Measurements from ENCODE around the gene SORL1.

The SORL1 gene

DNA sequence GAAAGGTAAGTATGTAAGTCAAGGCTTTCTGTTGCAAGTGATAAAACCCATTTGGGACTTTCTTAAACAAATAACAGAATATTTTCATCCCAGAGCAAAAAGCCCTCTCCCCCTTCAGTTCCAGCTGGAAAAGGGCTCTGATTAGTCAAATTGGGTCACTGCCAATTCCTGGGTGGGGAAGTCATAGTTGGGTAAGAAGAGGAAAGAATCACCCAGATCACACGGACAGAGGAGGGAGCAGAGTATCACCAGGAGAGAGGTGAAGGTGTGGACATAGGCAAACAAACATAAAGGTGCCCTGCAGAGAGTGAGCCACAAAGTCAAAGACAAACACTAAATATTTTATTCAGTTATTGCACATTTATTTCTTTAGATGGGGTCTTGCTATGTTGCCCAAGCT is 36.3 kb upstream of the SORL1 start:
- TF ChIP-seq, protein P1, sequence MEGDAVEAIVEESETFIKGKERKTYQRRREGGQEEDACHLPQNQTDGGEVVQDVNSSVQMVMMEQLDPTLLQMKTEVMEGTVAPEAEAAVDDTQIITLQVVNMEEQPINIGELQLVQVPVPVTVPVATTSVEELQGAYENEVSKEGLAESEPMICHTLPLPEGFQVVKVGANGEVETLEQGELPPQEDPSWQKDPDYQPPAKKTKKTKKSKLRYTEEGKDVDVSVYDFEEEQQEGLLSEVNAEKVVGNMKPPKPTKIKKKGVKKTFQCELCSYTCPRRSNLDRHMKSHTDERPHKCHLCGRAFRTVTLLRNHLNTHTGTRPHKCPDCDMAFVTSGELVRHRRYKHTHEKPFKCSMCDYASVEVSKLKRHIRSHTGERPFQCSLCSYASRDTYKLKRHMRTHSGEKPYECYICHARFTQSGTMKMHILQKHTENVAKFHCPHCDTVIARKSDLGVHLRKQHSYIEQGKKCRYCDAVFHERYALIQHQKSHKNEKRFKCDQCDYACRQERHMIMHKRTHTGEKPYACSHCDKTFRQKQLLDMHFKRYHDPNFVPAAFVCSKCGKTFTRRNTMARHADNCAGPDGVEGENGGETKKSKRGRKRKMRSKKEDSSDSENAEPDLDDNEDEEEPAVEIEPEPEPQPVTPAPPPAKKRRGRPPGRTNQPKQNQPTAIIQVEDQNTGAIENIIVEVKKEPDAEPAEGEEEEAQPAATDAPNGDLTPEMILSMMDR (IDR thresholded peaks at IDR 0.05) = no peak

DNA sequence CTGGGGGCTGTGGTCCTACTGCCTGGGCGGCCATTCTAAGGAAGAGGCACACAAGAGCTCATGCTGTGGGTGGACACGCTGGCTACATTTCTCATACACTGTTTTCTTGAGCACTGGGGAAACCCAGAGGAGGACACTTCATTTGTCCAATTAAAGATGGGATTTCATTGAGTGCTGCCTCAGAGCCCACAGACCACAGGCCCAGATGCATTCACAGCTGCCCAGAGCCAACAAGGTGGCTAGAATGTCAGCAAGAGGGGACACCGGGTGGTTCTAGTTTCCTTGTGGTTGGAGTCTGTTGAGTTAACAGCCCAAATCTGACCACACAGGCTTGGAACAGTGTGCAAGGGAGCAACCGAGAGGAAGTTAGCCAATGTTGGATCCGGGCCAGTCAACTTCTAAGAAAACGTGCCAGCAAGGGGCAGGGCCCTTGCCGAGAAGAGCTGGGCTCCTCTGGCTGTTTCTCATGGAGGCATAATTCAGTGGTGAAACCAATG is 35.0 kb upstream of the SORL1 start:
- TF ChIP-seq, protein P1 (IDR thresholded peaks at IDR 0.05) = no peak

DNA sequence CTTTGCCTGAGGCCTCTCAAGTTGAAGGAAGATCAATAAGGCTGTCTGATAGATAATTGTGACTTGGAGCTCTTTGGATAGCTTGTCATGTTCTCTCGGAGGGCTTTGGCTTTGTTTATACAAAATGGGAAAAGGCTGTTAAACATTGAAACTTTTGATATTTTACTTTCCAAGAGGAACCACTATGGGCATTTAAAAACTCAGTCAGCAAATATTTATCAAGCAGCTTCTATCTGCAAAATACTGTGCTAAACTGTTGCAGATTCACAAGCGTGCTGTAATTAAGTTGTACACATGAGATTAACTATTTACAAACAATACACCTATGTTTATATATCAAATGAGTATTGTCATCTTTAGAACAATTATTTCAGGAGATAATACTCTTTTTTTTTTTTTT is 34.5 kb upstream of the SORL1 start:
- TF ChIP-seq, protein P1 (IDR thresholded peaks at IDR 0.05) = no peak

DNA sequence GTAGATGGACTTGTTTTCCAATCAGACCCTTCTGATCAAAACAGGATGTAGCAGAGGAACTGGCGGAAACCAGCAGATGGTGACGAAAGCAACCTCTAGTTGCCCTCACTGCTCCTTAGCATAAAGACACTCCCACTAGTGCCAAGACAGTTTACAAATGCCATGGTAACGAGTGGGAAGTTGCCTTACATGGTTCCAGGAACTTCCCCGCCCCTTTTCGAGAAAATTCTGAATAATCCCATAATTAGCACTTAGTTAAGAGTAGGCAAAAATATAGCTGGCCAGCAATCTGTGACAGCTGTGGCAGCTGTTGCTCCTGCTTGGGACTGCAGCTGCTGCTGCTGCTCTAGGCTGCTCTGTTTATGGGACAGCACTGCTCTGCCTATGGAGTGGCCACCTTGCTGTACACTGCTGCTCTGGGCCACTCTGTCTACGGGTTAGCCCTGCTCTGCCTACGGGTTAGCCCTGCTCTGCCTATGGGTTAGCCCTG is 33.4 kb upstream of the SORL1 start:
- TF ChIP-seq, protein P1 (IDR thresholded peaks at IDR 0.05) = no peak

DNA sequence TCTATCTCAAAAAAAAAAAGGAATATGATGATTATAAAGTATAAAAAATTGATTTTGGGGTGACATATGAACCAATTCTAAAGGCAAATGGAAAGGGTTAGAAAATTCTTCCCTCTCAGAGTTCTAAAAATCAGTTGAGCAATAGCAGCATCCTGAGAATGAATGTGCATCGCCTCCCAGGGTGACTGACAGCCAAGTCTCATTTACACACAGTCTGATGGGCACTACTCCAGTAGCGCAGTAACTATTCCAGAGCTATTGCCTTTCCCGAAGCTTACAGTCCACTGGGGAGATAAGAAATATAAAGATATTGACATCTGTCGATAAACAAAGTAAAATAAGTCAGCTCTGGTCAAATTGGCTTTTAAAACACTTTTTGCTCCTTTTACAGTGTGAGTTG is 32.3 kb upstream of the SORL1 start:
- TF ChIP-seq, protein P1 (IDR thresholded peaks at IDR 0.05) = no peak

DNA sequence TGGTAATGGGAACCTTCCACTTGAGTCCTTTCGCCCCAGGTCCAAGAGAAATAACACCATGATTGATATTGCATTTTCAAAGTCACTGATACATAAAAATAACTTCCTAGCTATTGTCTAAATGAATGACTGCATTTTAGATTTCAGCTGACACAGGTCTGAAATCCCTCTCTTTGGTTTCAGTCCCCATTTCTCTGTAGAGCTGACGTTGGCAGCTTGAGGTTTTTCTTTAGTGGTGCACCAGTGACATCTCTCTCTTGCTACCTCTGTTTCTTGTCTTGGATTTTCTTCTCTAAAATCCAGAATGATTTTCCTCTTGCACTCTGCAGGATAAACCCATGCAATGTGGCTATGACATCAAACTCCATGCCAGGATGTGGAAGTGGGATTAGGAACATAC is 31.7 kb upstream of the SORL1 start:
- TF ChIP-seq, protein P1 (IDR thresholded peaks at IDR 0.05) = no peak

DNA sequence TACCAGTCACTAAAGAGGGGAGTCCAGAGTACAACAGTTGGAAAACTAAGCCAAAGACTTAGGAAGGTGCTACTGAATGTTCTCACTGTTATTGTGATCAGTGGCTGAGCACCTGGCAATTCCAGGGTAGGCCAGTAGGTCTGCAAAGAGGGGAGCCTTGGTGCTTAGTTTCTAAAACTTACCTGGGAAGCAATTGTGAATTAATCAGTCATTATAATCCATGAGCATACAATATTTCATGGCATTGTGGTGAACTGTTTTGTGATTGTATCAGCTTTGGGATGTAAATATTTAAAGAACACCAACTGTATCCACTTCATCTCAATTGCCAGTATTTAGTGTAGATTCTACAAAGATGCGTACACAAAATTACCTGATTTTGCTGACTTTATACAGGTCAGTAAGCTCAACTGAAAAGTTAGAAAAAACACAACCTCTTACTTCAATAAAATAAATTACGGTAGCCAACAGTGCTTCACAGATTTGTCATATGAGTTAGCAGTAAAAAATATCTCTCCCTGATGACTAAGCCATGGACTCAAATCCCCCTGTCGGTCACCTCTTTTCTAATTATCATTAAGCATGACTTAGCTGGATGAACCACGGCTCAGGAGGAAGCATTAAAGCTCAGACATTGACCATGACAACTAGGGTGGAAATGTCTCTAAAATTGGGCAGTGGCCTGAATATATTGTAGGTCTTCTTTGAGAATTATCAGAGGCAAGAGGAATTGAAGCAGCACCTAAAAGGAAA is 30.8 kb upstream of the SORL1 start:
- TF ChIP-seq, protein P1 (IDR thresholded peaks at IDR 0.05) = no peak
